Inflammatory macrophage treated with lipopolysaccharide for 1 hour (primary cell): Measurements from ENCODE around the gene TOR1AIP2.
"Not testable (repeated sequence)": the region's sequence is repeated elsewhere in the genome, so short reads cannot be mapped to it uniquely, and the experiment has no call there.

Source experiments
- DNase-seq, 2 donors: peaks; one replicate each; pipeline ENCODE4 v3.0.0-alpha.2; 2020 to 2022

TOR1AIP2 gene

DNA sequence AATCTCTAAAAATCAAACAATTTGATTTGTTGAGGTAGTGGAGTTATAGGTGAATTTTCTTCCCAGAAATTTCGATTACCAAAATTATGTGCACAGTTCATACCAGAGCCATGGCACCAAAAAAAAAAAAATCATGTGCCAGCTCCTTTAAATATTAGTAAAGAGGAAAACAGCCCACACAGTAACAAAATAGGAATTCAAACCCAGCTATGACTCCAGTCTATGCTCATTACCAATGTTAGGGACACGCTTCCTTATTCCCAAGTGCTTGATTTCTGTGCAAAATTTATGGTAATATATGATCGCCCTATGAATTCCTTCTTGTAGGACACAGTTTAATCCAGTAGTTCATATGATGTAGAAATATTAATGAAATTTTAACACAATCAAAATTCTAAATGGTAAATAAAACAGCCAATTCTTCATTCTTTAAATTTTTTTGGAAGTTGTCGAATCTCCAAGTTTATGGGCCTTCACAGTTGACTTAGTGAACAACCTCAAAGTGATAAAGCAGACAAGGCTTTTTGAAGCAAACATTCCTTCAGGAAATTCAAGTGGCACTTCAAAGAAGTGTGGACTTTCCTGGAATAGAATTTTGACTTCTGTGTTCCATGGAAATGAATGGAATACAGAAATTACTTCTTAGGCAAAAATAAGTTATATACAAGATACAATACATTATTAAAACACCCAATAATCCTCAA lies 1.9 kb downstream of the TOR1AIP2 start:
- peak in 1 of 2 donors; percentile 34 for DNase-seq

DNA sequence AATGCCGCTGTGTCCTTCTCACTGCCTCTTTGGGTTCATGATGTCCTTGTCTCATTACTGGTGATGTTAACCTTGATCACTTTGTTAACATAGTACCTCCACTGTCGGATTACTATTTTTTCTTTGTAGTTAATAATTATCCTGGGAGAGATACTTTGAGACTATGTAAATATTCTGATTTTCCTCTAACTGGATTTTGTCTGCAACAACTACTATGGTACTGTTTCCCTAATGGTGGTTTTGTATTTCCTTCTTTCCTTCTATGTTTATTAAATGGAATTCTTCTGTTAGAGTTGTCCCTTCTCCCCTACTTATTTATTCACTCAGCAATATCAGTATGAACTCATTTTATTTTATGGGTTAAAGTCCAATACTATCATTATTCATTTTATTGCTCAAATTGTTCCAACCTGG lies 4.2 kb downstream of the TOR1AIP2 start:
- no peak for DNase-seq

DNA sequence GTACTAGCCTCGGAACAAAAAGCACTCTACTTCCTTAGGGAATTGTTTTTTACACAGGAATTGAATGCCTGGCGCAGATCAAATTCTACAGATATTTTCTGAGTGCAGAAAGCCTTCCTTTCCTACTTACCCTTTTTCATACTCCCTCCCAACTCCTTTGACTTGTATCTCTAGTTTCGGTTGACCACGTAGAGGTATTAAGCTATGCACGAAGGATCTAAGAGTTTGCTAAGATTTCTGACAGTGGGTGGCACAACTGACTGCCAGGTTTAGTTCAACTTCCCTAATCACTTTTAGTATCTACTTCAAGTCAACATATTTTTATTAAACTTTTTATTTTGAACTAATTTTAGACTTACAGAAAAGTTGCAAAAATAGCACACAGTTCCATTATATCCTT lies 5.0 kb downstream of the TOR1AIP2 start:
- DNase-seq = no peak

DNA sequence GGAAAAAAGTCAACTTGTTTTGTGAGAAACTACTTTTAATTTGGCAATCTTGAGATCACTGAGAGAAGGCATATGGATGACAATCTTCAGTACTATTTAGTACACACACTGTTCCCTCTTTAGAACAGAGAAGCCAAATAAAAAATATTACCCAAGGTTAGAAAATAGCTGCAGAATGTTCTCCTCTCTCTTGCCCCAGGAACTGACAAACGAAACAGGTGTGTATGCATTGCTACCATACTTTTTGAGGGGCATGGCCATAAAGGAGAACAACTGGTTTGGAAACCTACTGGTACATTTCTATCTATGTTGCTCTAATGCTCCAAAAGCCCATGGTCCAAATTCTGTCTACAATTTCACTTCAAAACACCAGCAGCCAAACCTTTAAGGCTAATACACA lies 5.7 kb downstream of the TOR1AIP2 start:
- DNase-seq = no peak

DNA sequence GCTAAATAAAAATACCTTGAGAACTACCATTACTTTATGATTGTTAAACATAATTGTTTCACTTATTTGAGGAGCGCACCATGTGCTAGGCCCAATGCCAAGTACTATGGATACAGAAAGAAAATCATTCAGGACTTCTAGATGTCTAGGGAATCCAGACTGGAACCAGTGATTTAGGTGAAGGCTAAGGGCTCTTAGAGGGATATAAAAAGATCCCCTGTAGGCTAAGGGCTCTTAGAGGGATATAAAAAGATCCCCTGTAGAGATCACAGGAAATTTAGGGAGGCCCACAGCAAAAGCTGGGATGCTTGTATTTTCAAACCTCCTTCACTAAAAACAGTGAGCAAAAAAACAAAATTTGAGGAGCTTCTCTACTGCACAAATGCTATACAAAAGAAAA lies 6.7 kb downstream of the TOR1AIP2 start:
- no peak for DNase-seq

DNA sequence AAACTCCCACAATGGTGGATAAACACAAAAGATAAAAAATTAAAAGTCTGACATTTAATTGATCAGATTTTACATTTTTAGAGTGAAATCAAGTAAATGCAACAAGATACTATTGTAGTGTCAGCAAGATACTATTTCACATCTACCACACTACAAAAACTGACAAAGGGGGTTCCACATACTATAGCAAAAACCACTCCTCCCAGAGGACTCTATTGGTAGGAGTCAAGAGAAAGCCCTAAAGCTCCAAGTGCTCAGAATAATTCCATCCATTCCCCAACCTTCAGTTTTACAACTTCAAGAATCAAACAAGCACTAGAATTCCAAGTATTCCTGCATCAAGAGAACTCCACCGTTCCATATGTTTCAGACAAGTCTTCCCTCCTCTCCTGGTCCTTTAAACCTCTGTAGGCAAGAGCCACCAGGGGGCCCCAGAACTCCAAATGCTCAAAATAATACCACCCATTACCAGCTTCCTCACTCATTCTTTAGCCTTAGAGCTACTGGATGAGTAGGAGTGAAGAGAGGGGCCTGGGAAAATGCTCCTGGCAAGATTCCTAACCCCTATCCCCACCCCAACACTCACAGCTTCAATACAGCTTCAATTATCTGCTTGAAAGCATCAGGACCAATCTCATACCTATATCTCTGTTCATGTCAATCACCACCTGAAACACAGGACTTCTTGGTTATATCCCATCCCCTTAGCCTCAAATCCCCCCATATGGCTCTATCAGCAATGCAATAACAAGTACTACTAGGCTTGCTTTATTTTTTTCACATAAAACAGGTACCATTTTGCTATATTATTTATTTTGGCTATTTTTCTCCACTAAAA lies 9.9 kb downstream of the TOR1AIP2 start:
- DNase-seq = peak; percentile 34 to 69

DNA sequence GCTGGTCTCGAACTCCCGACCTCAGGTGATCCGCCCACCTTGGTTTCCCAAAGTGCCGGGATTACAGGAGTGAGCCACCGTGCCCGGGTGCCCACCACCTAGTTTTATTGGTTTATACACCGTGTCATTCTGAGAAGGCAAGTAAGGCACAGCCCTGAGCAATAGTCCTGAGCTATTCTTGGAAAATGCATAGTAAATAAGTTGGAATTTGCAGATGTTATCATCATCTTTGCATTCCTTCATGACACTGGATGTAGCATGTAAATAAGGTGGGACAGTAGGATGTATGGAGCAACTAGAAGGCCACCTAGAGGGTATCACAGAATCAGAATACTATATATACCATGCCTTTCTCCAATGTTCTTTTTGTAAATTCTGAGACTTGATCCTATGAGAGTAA lies 11.0 kb downstream of the TOR1AIP2 start:
- no peak for DNase-seq

DNA sequence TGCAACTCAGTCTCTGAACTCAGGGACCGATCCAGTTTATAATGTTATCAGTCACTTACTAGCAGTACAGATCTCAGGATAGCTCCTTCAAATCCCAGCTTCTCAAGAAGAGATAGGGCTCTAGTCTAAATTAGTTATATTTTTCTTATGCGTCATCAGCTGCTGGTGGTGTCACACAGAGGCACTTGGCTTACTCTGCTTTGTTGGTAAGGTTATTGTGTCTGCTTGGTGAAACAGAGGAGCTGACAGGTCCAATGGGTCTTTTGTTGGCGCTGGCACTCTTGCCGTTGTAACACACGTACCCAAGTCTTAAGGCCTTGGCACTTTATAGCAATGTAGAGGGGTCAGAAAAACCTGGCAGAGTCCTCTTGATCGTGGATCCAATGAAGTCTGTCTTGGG lies 12.2 kb downstream of the TOR1AIP2 start:
- DNase-seq = no peak

DNA sequence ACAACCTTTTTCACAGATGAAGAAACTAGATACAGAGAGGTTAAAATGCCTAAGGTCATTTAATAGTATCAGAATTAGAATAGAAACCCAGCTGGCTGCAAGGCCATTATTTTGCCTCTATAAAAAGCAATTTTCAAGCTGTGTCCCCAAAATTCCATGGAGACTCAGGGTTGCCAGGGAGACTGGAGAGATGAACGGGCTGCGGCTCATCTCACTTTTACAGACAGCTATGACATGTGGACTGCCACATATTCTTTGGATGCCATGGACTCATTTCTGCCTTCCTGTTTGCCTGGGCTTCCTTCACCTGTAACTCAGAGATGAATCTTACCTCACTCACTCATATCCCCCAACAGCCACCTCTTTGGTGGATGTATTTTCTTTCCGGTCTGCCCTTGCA lies 17.0 kb downstream of the TOR1AIP2 start:
- DNase-seq = no peak

DNA sequence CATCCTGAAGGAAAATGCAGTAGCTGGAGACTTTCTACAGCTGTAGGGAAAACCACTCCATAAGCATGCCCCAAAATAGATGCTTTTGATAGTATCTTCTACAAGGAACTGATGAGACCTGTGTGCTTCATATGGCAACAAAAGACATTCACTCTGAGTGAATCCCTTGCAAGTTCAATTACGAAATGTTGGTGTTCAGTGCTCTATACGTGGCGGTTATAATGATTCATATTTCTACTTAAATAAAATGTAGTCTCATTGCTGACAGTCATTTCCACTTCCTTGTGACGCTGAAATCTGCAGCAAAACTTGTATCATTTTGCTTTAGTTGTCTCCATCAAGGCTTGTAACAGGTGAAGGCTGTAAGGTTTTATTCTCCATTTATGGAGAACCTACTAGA lies 20.6 kb downstream of the TOR1AIP2 start:
- no peak for DNase-seq

DNA sequence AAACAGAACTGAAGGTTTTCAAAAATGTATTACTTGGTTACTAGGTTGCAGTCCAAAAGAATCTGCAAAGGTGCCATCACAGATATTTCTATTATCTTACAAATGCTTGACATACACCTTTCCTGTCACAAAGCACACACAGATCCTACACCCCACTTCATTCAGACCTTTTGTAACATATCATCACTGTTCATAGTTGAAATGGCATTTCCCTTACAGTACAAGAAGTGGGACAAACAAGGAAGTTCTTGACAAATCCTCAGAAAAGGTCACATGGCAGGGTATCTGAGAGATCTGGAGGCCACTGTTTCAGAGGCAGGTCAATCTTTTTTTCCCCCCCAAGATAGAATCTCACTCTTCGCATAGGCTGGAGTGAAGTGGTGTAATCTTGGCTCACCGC lies 21.3 kb downstream of the TOR1AIP2 start:
- DNase-seq = peak in 1 of 2 donors; percentile 25

DNA sequence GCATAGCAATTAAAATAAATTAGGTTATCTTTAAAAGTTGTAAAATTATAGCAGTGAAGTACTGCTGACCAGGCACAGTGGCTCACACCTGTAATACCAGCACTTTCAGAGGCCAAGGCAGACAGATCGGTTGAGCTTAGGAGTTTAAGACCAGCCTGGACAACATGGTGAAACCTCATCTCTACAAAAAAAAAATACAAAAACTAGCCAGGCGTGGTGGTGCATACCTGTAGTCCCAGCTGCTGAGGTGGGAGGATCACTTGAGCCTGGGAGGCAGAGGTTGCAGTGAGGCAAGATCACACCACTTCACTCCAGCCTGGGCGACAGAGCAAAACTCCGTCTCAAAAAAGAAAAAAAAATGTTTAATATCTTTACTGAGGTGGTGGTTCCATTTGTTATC lies 21.8 kb downstream of the TOR1AIP2 start:
- DNase-seq = not testable (repeated sequence)

DNA sequence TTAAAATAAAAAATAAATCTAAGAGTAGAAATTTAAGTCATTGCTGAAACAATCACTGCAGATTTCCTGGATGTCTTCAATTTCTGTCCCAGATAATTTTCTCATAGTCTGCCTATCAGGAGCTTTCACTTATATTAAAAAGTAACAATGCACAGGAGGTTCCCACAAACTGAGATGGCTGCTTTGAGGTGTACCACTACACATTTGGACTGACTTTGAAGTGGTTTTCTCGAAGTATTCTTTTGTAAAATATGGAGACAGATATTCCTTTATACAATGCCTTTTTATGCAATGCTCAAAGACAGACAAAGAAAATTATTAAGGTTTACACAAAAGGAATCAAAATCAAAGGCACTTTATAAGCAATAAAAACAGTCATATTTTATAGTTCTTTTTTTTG lies 24.5 kb downstream of the TOR1AIP2 start:
- DNase-seq = no peak

DNA sequence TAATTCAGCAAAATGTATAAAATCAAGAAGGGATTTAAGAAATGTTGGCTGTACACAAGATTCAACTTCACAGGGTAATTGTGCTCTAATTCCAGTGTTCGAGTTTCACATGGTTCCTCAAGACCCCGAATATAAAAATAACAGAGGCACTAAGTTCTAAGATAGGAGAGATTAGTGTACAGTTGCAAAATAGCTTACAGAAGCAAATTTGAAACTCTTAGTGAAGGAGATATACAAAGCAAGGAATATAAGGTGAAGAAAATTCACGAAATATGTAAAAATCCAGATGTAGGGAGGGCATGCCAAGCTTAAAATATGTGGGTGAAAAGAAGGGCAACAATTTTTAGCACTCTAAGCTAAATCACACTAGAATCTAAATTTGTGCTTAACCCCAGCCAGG lies 29.4 kb downstream of the TOR1AIP2 start:
- DNase-seq = no peak

DNA sequence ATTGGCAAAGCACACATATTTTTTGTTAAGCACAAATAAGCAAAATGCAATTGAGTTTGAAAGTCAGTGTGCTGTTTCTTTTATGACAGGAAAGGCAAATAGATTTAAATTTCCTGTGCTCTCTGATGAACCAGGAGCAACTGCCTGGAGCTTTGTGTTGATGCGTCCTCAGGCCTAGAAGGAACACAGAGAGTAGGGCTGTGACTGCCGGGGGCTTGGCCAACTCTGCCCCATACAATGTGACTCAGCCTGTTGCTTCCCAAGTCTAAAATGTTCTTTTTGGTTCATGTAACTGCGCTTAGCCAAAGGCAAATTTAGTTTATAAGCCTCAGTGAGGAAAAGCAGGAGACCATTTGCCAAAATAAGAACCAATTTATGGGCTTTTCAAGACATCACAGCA lies 37.5 kb downstream of the TOR1AIP2 start:
- no peak for DNase-seq

DNA sequence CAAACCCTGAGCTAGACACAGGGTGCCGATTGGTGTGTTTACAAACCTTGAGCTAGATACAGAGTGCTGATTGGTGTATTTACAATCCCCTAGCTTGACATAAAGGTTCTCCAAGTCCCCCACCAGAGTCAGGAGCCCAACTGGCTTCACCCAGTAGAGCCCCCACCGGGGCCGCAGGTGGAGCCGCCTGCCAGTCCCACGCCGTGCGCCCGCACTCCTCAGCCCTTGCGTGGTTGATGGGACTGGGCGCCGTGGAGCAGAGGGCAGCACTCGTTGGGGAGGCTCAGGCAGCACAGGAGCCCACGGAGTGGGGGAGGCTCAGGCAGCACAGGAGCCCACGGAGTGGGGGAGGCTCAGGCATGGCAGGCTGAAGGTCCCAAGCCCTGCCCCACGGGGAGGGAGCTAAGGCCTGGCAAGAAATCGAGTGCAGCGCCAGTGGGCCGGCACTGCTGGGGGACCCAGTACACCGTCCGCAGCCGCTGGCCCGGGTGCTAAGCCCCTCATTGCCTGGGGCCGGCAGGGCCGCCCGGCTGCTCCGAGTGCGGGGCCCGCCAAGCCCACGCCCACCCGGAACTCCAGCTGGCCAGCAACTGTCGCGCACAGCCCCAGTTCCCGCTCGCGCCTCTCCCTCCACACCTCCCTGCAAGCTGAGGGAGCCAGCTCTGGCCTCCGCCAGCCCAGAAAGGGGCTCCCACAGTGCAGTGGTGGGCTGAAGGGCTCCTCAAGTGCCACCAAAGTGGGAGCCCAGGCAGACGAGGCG lies 40.7 kb downstream of the TOR1AIP2 start:
- not testable (repeated sequence) for DNase-seq

DNA sequence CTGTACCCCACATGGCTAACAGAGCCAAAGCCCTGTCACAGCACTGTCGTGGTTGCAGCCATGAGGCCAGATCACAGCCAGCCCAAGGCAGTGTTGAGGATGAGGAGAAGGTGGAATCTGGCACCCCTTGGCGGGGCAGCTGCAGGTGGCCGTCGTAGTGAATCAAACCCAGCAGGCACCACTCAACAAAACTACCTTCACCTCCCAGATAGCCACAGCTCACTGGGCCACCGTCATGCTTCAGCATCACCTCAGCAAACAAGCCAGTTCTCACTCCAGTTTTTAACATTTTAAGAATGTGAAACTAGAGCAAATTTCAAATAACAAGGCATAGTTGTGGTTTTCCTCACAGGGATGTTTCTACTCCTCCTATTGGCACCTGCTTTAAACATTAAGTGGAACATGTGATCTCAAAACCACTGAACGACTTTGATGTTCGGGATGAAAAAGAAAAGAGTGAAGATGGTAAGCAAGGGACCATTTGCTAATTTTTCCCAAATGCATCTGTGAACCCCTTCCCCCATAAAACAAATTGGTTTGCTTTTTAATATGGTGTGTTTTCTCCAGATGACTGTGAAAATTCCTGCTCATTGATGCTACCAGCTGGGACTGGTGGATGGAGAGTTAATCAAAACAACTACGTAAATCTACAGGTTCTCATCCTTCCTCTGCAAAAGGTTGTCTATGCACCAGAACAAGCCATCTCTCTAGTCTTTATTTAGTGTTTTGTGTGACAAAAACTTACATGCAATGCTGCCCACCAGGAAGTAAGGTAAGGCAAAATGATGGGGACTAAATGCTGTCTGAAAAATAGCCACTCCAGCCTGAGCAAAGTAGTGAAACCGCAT lies 45.5 kb downstream of the TOR1AIP2 start:
- DNase-seq = no peak

DNA sequence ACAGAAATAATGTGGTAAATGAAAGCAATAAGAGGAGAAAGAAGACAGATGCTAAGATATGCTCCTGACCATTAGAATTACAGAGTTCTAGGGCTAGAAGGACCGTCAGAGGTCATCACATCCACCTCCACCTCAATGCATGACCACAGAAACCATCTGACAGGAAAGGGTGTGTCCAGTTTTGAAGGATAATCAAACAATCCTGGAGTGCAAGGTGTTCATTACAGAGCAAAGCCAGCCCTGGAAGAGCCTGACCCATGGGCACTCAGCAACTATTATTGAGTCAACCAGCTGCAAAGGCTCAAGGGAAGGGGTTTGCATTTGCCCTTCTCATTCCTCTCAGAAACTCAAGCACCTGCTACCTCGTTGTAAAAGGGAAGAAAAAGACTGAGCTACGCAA lies 46.4 kb downstream of the TOR1AIP2 start:
- no peak for DNase-seq

DNA sequence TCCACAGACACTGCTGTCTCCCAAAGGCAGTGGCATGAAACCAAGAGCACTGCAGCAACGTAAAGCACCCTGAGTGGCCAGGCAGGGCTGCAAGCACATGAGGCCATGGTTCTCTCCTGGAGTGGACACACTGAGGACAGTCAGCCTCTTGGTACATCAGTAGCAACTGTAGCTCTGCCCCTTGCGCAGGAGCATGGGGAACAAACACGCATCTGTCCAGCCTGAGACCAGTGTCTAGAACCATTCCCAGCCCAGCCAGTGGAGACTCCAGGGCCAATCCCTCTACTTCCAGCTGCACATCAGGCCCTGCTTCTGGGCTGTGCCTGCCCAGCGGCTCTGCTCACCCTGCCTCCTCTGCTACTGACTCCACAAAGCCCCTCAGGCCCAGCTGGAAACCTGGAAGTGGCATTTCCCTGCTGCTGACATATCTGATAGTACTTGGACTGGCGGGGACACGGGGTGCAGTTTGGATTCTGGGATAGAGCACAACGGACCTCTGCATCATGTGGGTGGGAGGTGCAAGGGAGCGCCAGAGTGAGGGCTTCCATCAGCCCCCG lies 49.0 kb downstream of the TOR1AIP2 start:
- DNase-seq = no peak

DNA sequence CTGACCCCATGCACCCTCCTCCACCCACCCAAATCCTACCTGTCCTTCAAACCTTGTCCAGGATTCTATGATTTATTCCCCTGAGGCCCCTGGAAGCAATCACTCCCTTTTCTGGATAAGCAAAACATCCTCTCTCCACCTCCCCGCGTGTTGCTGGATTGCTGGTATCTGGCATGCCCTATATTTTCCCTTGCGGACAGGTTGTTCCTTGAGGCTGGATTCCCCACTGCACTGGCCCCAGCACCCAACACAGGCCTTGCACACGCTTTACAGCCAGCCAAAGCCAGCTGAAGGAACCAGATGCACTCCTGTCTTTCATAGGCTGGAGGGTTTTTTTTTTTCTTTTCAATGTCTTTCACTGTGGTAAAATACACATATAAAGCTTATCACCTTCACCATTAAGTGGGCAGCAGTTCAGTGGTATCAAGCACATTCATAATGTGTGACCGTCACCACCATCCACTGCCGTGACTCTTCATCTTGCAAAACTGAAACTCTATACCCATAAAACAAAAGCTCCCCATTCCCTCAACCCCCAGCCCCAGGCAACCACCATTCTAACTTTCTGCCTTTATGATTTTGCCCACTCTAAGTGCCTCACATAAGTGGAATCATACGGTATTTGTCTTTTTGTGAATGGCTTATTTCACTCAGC lies 50.9 kb downstream of the TOR1AIP2 start:
- DNase-seq = no peak

DNA sequence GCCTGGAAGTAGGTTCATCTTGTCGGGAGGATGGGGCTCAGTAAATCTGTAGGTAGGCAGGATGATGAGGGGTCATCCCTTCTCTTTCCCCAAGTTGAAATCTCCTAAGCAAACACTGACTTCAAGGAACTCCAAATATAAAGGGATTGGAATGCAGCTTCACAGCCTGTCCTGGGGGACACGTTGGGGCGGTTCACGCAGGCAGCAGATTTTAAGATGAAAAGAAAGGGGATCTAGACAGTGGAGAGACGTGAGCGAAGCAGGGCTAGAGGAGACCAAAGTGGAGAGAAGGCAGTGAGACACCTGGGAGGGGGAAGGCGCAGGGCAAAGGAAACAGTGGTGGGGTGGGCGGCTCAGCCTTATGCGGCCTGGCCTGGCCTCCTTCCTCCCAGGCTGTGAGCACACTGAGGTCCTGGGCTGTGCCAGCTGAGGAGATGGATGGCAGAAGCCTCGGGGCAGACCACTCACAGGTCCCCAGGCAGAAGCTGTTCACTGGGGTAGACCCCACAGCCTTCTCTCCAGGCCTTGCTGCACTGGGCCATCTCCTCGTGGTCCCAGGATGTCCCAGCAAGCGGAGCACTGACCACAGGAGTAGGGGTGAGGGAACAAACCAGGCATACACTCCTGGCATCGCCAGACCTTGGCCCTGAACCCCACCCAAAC lies 51.7 kb downstream of the TOR1AIP2 start:
- no peak for DNase-seq
